OCI-LY1 (cell line): ENCODE results near the gene RAD51B.

Experiments
- EZH2 ChIP-seq: fragments of 200-600 bp; sonication (generic), shearing (Covaris generic); IDR thresholded peaks from 2 replicates; pipeline ENCODE4 v1.8.0; 2017; ENCODE audit warnings: borderline replicate concordance, mixed run types, mild to moderate bottlenecking, antibody characterized with exemption, low read length, moderate library complexity, mixed read lengths
- TF ChIP-seq, protein P1 (sequence below): fragments of 200-600 bp; sonication (generic), shearing (Covaris generic); IDR thresholded peaks from 2 replicates; pipeline ENCODE4 v1.5.1; 2017; ENCODE audit warnings: mild to moderate bottlenecking, antibody characterized with exemption, low read length, moderate library complexity, mixed read lengths

GRCh38 chr14:68602507-68602906 lies 782.9 kb downstream of the RAD51B start:
- TF ChIP-seq, protein P1, sequence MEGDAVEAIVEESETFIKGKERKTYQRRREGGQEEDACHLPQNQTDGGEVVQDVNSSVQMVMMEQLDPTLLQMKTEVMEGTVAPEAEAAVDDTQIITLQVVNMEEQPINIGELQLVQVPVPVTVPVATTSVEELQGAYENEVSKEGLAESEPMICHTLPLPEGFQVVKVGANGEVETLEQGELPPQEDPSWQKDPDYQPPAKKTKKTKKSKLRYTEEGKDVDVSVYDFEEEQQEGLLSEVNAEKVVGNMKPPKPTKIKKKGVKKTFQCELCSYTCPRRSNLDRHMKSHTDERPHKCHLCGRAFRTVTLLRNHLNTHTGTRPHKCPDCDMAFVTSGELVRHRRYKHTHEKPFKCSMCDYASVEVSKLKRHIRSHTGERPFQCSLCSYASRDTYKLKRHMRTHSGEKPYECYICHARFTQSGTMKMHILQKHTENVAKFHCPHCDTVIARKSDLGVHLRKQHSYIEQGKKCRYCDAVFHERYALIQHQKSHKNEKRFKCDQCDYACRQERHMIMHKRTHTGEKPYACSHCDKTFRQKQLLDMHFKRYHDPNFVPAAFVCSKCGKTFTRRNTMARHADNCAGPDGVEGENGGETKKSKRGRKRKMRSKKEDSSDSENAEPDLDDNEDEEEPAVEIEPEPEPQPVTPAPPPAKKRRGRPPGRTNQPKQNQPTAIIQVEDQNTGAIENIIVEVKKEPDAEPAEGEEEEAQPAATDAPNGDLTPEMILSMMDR: no peak
- TF ChIP-seq EZH2: no peak
